GM10266 (cell line): Measurements from ENCODE around the gene IL16.
A peak's percentile ranks its signal among the peaks of the same experiment; 100 is the strongest.

Source experiments
- DNase-seq: peaks from one replicate; pipeline ENCODE4 v3.0.0; 2012; ENCODE audit errors: extremely low spot score
- TF ChIP-seq, protein P1 (sequence below): IDR thresholded peaks from 2 replicates; pipeline ENCODE4 v1.5.1; 2012; ENCODE audit warnings: mild to moderate bottlenecking, low read depth; ENCODE audit not compliant: control insufficient read depth, insufficient read depth; ENCODE audit errors: missing control alignments

Gene IL16

DNA sequence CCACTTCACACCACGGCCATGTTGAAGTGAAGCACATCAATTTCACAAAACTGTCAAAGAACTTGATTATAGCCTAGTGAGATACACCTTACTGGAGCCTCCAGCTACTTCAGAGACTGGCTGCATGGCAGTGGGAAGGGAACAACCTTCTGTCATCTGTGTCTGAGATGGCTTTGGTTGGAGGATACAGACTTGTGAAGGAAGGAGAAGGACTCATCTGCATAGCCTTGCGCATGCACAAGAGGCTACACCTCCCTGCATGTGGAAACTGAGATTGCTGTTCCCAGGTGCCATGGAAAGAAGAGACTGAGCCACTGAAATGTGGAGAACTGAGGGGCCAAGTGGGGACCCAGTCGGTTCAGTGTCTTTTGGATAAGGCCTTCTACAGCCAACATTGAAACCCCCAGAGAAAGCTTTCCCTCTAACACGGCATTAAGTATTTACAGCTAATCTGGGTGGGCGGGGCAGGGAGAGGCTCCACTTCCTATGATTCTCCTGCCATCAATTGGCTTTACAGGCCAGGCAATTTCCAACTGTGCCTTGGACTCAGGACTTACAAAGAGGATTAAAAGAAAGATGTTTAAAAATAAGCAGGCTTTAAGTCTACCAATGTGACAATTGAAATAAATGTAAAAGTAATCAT lies 58.8 kb downstream of the IL16 start:
- no peak for DNase-seq
- TF ChIP-seq, protein P1, sequence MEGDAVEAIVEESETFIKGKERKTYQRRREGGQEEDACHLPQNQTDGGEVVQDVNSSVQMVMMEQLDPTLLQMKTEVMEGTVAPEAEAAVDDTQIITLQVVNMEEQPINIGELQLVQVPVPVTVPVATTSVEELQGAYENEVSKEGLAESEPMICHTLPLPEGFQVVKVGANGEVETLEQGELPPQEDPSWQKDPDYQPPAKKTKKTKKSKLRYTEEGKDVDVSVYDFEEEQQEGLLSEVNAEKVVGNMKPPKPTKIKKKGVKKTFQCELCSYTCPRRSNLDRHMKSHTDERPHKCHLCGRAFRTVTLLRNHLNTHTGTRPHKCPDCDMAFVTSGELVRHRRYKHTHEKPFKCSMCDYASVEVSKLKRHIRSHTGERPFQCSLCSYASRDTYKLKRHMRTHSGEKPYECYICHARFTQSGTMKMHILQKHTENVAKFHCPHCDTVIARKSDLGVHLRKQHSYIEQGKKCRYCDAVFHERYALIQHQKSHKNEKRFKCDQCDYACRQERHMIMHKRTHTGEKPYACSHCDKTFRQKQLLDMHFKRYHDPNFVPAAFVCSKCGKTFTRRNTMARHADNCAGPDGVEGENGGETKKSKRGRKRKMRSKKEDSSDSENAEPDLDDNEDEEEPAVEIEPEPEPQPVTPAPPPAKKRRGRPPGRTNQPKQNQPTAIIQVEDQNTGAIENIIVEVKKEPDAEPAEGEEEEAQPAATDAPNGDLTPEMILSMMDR: no peak

DNA sequence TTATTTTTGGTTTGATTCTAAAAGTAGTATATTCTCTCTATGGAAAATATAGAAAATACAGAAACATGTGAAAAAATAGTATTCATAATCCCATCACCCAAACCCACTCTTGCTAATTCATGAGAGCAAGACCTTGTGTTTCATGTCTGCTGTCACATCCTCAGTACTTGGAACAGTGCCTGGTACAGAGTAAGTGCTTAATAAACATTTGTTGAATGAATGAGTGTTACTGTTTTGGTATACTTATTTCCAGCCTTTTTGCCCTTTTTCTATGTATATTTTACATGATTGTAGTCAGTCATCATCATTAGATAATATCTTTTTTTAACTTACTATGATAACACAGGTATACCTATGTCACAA lies 59.3 kb downstream of the IL16 start:
- TF ChIP-seq, protein P1: no peak
- no peak for DNase-seq

DNA sequence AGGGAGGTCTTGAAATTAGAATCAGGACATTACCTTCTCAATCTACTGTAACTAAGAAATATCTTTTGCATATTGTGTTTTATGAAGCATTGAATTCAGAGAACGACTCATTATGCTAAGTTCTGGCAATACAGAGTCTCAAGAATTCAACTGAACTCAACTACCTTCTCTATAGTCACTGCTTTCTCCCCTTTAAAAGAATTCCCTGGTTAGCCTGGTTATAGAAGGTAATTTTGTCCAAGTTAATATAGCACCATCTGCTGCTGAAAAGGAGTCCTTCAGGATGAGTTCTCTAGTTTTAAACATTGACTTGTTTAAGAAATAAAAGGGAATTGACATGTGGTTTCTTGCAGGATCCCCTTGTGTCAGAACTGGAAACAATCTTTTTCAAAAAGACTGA lies 60.2 kb downstream of the IL16 start:
- no peak for DNase-seq
- TF ChIP-seq, protein P1: peak; percentile 19

DNA sequence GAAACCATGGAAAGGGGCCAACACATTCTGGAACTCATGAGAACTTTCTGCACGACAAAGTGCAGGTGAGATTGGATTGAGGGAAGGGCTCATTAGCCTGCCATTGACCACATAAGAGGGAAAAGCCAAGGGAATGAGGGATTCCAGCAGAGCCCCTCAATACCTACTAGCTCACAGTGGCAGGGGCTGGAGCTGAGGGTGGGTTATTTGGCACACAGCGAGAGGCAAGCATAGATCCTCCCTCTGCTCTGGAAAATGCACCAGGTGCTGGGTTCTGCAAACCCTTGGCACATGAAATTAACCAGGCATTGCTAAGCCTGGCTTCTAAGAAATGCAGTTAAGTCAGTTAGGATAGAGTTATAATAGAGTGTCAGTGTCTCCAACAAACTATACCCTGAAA lies 60.8 kb downstream of the IL16 start:
- no peak for DNase-seq
- TF ChIP-seq, protein P1: no peak

DNA sequence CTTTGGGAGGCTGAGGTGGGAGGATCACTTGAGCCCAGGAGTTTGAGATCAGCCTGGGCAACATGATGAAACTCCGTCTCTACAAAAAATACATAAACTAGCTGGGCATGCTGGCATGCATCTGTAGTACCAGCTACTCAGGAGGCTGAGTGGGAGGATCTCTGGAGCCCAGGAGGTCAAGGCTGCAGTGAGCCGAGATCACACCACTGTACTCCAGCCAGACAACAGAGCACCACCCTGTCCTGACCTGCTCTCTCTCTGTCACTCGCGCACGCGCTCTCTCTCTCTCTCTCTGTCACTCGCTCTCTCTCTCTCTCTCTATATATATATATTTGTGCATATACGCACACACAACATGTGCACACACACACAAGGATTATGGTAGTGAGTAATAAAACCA lies 61.8 kb downstream of the IL16 start:
- DNase-seq: no peak
- TF ChIP-seq, protein P1: no peak

DNA sequence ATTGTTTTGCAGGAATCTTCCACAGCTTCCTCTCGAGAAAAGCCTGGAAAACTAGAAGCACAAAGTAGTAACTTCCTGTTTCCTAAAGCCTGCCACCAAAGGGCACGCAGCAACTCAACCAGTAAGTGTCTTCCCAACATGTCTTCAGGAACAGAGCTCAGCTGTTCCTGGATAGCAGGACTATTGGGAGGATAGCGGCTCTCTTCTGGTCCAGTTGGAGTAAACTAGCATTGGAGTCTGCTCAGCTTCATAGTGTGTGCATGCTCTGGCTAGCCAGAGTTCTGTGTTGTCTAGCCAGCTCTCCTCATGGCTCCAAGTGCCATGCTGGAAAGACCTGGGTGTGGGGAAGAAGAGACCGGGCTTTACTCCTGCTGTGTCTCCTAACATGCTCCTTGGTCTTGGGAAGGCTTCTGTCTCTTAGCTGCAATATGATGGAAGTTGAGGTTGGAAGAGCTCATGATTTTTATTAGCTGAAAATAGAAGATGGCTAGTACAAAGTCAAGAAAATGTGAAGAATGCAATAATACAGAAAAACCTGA lies 63.1 kb downstream of the IL16 start:
- no peak for DNase-seq
- TF ChIP-seq, protein P1: no peak

DNA sequence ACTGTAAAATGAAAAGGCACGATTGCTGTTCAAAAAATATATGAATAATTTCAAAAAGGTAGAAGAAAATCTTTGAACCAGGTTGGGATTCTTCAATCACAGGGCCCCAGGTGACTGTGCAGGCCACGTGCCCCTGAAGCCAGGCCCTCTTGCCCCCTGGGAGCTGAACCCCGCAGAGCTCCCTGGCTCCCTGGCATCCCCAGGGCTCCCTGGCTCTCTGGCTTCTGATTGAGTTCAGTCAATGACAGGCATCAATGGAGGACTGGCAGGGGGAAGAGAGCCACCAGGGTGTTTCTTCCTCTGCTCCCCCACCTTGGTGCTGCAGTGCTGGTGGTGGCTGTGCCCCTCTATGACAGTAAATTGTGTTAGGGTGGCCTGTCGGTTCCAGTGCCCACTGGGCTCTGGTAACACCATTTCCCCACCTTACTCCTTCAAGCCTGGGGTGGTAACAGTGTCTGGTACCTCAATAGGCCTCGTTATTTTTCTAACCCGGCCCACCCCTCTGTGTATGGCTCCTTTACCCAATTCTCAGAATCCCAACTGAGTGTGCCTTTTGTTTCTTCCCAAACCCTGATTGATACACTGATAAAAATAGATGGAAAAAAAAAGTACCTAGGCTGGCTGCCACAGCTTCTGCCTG lies 64.6 kb downstream of the IL16 start:
- TF ChIP-seq, protein P1: no peak
- DNase-seq: no peak
